C4-2B (cell line): ENCODE data around the gene SCFD2.
"Not testable (repeated sequence)": the region's sequence is repeated elsewhere in the genome, so short reads cannot be mapped to it uniquely, and the experiment has no call there.

Experiments used
- H3K27ac ChIP-seq: fragments of 450-650 bp; 2 replicates; pipeline ENCODE4 v1.5.1; 2017
- CTCF ChIP-seq: fragments of 450-650 bp; conservative IDR thresholded peaks from 2 replicates; pipeline ENCODE4 v1.5.1; 2017; ENCODE audit warnings: mild to moderate bottlenecking
- ZFX ChIP-seq: fragments of 450-650 bp; IDR thresholded peaks from 2 replicates; pipeline ENCODE4 v1.6.1; 2017

Gene SCFD2

DNA sequence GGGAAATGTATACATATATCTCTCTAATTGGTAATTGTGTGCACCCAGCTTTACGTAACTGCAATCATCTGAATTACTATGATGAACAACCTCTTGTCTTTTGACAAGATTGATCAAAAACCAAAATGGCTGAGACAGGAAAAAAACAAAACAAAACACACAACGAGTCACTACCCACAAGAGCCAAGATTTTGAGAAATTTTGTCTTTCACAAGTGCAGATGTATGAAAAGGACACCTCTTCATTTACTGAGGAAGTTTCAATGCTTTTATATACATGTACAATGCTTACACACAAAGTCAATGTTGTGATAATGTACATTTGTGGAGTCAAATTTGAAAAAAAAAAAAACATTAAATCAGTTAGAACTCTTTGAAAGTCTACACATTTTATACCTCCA, 224.6 kb downstream of the SCFD2 start:
- no peak for TF ChIP-seq CTCF
- H3K27ac ChIP-seq, result no peak overlapping the region

GRCh38 chr4:53139256-53139655, 226.6 kb downstream of the SCFD2 start:
- H3K27ac ChIP-seq, result not testable (repeated sequence)

DNA sequence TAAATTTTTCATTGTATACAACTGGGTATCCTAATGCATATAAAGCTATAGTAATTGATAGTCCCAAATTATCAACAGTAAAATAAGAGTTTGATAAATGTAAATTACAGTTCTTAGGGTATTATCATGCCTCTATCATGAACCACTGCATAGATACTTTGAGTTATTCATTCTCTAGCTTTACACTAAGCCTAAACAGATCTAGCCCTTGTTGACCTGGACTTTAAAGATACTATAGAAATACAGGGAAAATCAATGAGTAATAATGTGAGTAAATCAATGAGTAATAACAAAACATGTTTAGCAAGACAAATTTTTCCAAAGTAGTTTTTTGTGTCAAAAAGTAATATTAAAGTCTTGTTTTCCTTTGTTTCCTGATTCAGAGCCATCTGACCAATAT, 228.4 kb downstream of the SCFD2 start:
- no peak overlapping the region for H3K27ac ChIP-seq
- TF ChIP-seq CTCF, result no peak
- no peak for TF ChIP-seq ZFX

- H3K27ac ChIP-seq, result no peak overlapping the region
- TF ChIP-seq CTCF (no peak), ZFX (no peak)
Measured at GRCh38 chr4:53136954-53137353, 228.9 kb downstream of the SCFD2 start.

- TF ChIP-seq CTCF, result no peak
- no peak for TF ChIP-seq ZFX
- no peak overlapping the region for H3K27ac ChIP-seq
Measured at GRCh38 chr4:53132132-53132891, 233.5 kb downstream of the SCFD2 start.

DNA sequence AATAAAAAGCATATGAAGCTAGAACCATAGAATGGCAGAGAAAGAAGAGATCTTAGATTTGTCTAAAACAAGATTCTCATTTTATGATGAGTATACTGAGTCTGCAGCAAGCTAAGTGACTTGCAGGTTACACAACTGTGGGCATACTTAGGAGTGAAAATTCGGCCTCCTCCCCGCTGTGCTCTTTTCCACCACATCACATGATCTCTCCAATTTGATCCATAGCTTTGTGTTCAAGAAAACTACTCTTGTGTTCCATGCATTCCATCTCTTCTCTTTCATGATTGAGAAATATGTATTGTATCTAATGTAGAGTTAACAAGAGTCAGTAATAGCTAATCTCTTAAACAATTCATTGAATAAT, 234.3 kb downstream of the SCFD2 start:
- no peak overlapping the region for H3K27ac ChIP-seq
- no peak for TF ChIP-seq CTCF
- no peak for TF ChIP-seq ZFX

DNA sequence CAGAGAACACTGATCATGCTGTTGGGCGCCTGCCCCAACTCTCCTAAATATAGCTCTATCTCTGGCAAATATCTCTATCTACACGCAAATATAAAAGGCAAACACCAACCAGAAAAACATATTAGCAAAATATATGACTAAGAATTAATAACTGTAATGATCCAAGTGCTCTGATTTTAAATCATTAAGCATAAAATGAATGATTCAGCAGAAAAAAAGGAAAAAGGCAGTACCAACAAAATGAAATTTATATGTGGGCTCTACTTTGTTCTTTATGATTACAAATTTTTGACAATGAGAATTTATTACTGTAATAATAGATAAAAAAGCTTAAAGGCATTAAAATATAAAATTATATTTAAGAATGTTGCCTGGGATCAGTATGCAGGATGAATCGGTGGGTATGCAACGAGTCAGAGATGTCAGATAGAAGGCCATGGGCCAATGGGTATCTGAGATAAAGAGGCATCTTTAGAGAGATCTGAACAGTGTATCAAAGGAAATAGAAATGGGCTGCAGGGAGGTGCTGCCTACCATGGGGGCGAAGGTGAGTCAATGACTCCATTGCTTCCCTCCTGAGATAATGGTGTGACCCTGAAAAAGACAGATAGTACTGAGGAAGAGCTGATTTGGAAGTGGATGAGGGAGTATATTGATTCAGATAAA, 234.8 kb downstream of the SCFD2 start:
- no peak overlapping the region for H3K27ac ChIP-seq
- TF ChIP-seq CTCF, result no peak
- no peak for TF ChIP-seq ZFX
